Activated CD4-positive, alpha-beta T cell treated with anti-CD3 and anti-CD28 coated beads, Interleukin-2, Interleukin-4, amounts not matched to agents 100 ng/mL and 50 ng/mL, durations not matched to agents 16 hours and 8 hours (primary cell): ENCODE data around the gene SLC6A6.

Experiments
- DNase-seq: peaks from one replicate; pipeline ENCODE4 v3.0.0-alpha.2; 2020; ENCODE audit warnings: low spot score

SLC6A6 gene

DNA sequence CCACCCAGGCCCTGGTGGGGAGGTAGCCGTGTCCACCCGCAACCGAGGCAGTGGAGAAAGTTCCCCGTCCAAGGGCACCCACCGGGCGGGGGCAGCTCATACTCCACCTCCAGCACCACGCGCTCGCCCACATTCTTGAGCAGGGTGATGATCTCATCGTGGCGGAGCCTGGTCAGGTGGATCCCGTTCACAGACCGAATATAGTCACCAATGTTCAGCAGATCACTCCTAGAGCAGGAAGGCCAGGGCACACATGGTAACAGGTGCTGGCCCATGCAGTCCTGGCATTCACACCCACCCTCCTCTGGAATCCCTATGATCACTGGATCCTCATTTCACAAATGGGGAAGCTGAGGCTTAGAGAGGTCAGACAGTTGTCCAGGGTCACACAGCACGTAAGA is 121.9 kb downstream of the SLC6A6 start:
- no peak for DNase-seq

DNA sequence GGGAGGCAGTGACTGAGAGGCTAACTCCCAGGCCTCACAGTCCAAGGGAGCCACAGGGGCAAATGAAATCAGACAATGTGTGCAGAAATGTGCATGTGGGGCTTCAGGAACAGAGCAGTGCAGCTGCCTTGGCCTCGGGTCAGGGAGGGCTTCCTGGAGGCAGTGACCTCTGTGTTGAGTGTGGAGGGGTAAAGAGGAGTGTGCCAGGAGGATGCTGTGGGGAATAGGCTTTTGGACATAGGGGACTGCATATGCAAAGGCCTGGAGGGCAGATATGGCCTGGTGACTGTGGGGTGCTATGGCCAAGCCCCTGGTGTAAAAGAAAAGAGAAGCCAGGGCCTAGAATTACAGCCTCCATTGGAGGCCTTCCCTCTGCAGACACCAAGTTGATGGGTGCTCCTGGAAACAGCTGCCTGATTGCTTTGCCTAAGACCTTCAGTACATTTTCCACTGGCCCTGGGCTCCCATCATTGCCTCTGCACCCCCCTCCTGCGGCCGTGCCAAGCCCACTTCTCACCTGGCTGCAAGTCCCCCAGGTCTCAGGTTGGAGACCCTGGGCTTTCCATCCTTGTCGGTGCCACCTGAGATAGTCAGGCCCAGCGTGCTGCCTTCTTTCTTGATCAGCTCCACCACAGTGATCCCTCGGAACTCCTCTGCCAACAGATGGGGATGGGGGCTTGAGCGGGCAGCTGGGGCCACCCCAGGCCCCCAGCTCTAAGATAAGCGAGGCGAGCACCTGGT is 122.7 kb downstream of the SLC6A6 start:
- DNase-seq, result no peak

DNA sequence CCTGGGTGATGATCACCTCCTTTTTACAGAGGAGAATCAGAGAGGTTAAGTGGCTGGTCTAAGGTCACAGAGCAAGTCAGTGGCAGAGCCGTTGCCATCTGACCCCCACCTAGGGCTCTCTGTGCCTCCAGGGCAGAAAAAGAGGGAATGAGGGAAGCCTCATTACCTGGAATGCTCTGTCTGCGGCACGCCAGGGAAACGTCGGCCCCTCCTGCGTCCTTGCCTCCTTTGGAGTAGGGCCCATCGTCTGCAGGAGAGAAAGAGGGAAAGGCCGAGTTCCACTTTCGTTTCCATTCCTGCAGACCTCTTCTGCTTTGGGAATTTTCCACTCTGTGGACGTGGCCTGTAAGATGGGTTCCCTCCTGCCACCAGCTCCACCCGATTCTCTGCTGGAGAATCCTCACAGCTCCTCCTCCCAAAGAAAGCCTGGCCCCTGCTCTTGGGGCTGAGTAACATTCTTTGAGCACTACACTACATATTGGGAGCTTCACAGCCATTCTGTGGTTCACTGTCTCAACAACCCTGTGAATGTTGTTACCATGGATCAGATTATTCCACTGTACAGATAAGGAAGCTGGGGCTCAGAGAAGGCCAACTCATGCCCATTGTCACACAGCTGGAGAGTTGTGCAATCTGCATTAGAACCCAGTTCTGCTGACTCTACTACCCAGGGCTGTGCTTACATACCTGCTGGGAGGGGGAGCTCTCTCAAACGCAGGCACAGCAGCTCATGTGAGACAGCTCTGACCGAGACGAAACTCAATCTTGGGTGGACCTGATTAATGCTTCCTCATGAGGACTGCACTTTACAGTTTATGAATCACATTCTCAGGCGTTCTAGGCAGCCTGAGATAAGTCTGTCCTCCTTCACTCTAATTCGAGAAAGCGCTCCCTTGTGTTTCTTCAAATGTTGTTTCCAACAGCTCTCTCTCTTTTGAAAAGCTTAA is 123.6 kb downstream of the SLC6A6 start:
- DNase-seq, result no peak

DNA sequence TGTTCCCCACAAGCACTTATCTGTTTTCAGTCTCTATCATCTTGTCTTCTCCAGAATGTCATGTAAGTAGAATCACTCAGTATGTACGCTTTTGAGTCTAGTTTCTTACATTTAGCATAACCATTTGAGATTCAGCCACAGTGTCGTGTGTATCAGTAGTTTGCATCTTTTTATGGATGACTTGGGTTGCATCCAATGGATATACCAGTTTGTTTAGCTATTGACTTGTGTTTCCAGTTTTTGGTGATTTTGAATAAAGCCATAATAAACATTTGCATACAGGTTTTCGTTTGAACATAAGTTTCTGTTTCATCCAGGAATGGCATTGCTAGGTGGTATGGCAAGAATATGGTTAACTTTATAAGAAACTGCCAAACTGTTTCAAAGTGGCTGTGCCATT is 125.7 kb downstream of the SLC6A6 start:
- DNase-seq, result no peak

DNA sequence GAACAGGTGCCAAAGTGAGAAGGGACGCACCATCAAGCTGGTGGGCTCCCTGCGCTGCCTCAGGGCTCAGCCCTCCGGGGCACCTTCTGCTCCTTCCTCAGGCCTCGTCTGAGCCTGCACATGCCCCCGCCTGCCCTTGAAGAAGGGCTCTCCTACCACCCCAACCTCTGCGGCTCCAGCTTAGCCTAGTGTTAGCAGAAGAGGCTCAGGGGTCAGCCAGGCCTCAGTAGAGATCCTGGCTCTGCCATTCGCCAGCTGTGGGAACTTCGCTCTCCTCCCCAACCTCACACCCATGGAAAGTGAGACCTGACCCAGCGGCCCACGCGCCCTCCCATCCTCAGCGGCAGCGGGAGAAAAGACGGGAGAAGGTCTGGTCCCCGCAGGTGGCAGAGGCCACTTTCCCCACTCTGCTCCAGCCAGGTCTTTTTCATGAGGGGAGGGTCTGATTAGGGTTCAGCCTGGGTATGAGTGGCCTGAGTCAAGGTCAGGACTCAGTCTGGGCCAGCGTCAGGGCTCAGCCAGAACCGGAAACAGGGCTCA is 129.5 kb downstream of the SLC6A6 start:
- no peak for DNase-seq

DNA sequence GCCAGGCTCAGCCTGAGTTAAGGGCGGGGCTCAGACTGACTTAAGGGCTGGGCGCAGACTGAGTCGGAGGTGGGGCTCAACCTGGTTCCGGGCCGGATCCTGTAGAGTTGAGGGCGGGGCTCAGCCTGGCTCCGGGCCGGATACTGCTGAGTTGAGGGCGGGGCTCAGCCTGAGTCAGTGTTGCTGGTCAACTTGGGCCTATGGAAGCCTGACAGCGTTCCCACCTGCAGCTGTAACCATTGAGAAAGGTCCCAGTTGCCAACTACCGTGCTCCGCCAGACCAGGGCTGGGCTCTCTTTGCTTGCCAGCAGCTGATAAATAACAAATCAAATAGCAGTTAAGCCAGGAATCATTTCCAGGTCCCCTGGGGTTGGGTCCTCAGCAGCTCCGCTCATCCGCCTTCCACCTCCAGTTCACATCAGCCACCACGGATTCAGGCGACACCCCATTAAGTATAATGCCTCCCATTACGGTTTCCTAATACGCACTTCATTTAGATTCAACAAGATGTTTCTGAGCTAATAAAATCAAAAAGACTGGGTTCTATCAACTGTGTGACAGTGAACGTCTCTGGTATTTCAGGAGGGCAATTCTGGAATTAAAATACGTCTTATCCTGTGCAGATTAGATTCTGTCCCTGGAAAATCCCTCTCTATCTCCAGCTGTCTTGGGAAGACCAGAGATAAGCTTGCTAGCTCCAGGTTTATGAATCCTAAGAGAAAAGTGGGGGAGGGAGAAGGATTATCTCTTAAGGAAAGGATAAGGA is 130.5 kb downstream of the SLC6A6 start:
- DNase-seq, result no peak

DNA sequence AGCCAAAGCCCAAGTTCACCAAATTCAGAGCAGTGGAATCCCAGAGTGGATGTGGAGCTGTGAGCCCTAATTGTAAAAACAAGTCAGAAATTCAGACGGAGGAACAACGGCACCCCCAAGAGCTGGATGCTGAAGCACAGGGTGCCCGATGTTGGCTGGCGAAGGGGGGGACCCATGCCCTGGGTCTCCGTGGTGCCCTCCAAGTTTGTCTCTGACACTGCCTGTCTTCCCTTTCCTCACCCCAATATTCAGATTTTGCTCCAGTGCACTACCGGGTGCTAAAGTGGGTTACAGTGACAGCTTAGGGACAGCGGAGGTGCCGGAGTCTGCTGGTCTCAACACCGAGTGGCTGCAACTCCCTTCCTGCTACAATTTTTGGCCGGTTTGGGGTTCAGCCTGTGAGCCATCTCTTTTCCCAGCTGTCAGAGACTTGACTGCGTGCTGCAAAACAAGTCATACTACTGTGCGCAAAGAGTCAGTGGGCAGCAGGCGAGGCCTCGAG is 131.1 kb downstream of the SLC6A6 start:
- DNase-seq, result no peak

DNA sequence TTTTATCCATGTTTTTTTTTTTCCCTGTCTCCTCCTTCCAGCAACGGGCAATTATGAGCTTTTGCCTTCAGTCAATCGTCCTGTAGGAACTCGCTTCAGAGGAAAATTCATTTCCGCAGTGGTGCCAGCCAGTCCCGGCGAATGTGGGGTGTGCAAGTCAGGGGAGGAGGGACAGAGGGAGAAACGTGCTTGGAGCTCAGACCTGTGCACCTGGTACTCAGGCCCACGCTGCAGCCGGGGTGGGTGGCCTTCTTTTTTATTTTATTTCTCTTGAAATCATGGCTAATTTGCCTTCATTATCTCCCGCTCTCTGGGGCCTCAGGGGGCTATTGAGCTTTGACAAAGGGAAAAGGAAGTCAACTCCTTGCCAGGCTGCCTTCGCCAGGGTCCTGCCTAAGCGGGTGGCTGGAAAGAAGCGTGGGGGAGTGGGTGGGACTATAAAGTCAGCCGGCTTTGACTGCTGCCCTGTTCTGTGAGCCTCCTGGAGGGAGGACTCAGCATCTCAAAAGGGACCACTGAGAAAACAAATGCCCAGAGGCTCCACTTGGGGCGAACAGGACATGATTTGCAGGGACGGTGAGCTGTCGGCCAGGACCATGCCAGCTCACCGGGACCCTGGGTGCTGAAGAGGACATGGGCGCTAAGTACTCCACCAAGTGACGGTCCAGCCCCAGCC is 132.2 kb downstream of the SLC6A6 start:
- DNase-seq, result no peak

DNA sequence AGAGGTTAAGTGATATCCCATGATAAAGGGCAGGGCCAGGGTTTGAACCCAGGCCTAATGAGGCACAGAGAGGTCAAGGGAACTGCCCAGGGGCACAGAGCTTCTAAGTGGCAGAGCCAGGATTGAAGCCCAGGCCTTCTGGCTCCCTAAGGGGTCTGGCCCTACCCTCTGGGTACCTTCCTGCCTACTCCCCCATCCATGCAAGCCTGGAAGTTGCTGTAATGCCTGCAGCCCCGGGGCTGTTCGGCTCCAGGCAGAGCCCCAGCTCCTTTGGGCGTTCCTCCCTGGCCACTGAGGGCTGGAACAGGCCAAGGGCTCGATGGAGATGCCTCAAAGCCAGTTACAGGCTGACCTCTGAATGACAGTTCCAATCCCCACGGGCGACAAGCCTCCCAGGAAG is 133.2 kb downstream of the SLC6A6 start:
- DNase-seq, result no peak

DNA sequence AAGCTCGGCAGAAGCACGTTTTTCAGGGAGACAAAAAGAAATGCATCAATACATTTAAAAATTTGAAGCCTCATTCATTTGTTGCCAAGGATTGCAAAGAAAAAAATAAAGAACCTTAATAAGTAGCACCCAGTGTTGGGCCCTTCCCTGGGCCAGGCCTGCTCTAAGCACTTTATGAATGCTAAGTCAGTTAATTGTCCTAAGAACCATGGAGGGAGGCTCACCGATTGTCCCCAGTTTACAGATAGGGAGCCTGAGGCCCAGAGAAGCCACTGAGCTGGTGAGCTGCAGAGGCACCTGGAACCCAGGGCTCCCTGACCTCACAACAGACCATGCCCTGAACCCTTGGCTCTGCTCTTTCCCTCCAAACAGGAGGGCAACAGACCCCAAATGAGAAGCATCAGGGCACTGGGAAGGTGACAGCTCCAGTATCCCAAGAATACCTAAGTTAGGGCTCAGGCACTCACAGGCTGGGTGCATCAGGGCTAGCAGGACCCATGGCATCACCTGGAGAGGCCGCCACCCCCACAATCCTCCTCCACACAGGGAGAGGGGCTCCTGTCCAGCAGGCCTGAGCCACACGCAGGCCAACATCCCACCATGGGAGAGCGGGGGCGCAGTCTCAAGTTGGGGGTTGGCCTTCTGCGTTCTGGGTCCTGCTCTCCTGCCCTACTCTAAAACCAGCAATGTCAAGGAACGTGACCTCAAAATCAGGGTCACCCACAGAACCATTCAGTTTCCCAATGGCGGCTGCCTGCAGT is 133.8 kb downstream of the SLC6A6 start:
- no peak for DNase-seq

DNA sequence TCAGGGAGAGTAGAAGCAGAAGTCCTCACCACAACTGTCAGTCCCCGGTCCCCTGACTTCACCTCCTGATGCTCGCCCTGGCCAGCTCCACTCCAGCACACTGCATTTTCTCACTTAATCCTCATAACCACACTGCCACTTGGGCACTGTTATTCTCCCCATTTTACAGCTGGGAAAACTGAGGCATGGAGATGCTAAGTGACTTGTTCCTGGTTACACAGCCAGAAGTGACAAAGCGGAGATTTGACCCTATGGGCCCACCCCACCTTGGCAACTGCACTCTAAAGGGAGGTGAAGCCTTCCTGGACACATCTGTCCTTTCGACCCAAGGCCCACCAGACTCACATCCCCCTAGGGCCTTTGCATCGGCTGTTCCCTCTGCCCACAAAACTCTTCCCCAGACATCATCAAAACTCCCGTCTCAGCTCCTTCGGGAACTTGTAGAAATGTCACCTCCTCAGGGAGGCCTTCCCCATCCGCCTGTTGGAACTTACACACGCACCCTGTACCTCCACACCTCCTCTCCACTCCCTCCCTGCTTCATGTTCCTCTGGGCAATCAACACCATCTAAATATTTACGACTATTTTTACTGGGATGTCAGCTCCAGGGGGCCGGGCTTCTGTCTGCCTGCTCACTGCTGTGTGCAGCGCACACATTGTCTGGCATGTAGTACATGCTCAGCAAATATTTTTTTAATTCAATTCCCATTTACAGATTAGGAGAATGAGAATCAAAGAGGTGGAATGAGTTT is 134.6 kb downstream of the SLC6A6 start:
- DNase-seq, result no peak

DNA sequence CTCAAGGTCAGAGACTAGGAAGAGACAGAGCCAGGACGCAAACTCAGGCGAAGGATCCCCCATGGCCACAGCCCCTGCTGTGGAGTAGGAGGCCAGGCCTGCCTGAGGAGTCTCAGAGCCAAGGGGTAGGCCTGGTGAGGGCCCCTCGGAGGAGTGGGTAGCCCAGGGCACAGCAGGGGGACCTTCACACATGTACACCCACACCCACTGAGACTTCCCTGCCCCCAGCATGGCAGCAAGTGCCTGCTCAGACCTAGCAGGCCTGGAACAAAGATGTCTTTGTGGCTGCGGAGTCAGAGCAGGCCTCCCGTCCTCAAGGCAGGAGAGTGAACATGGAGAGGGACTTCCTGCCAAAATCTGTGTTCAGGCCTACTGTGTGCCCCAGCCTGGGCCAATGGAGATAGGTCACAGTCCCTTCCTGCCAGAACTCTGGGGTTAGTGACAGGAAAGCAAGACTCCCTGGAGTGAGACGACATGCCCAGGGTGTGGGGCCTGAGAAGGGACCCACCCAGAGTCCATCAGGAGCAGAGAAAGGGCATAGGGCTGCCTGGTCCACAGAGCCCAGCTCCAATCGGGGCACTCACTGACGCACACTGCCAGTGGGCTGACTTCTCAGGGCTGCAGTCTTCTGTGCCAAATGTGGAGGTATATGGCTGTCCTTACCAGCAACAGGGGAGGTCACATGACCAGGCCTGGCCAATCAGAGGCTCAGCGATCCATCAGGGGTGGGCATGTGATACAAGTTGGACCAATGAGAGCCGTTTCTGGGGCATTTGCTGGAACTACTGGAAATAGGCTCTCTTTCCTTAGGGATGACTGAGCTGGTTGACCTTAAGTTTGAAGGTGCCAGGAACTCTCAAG is 135.4 kb downstream of the SLC6A6 start:
- peak; percentile 10 for DNase-seq

DNA sequence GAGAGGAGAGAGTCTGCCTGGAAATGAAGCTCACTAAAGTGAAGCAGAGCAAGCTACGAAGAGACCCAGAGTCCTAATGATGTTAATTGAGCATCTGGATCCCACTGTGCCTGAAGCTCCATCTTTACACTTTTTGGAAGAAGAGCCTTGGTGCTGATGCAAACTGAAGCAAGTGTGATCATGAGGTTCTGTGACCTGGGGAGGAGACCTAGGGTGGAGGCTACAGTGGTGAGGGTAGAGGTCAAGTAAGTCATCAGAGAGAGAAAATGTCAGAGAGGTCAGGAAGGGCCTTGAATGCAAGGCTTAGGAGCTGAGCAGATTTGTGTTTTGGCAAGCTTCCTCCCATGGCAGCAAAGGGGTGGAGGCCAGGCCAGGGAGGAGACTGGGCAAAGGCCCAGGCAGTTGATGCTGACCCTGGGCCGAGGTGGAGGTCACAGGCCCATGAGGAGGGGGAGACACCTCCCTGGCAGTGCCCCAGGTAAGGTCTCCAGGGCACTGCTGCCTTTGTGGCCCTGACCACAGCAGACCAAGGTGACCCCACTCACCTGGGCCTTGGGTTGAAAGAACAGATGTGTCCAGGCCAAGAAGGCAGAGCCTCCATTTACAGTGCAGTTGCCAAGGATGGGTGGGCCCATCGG is 136.2 kb downstream of the SLC6A6 start:
- no peak for DNase-seq
